Measurements from ENCODE around the gene TBL1XR1.
"Not testable (repeated sequence)": the region's sequence is repeated elsewhere in the genome, so short reads cannot be mapped to it uniquely, and the experiment has no call there.

DNA sequence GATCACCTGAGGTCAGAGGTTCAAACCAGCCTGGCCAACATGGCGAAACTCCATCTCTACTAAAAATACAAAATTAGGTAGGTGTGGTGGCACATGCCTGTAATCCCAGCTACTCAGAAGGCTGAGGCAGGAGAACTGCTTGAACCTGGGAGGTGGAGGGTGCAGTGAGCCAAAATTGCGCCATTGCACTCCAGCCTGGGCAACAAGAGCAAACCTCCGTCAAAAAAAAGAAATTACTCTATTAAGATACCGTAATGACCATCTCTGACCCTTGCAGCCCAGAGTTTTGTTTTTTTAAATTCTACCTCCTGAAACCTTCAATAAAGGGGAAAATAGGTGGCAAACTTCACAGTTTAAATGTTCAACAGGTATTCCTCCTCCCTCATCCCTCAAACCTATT, 9.0 kb downstream of the TBL1XR1 start:
- not testable (repeated sequence) for TF ChIP-seq POLR2A (IDR thresholded peaks at IDR 0.05; ENCODE audit: low read length); GATA1 (IDR thresholded peaks at IDR 0.05; ENCODE audit: low read depth, low read length)
